ENCODE data around the gene SASH1. TPM values are rescaled to one million over a fixed set of nuclear protein-coding genes. Genes with fewer than 3 reads are reported as not detected.

Gene SASH1
- total RNA-seq, 1 experiment from 2014 or later: 33.2 TPM

GRCh38 chr6:148547110-148547509 is 204.5 kb downstream of the SASH1 start:
- WGBS (ENCODE audit: extremely low coverage, insufficient read length, low lambda C conversion rate): no CpG with 5 or more reads among the region's 7 CpGs

More at GRCh38 chr6:148547110-148547509, 204.5 kb downstream of the SASH1 start:
- no peak overlapping the region for H3K18ac ChIP-seq (ENCODE audit: insufficient read length, low read depth, low read length)
- no peak overlapping the region for H3T11ph ChIP-seq (ENCODE audit: low read length)
- H3K56ac ChIP-seq (ENCODE audit: insufficient read length, low read depth, low read length): no peak overlapping the region
- no peak overlapping the region for H3K23ac ChIP-seq (ENCODE audit: insufficient read length, low read depth, low read length)
- peaks cover 2% of the 10 kb centered on the region; the same call in 1 of the 2 replicates for H3K4me1 ChIP-seq (ENCODE audit: insufficient read depth, low read length)
- H3K9me3 Mint-ChIP-seq: no peaks in the 10 kb centered on the region
- H3K4me1 Mint-ChIP-seq: peaks cover 8 to 10% of the 10 kb centered on the region in 2 experiments
- DNase-seq: no peak
- H3K23me2 ChIP-seq (ENCODE audit: insufficient read length, low read depth, low read length, poor library complexity, severe bottlenecking): no peaks in the 10 kb centered on the region
- no peaks in the 10 kb centered on the region for H3K79me2 ChIP-seq (ENCODE audit: insufficient read depth, low read length)
- H3K4me3 Mint-ChIP-seq: no peak overlapping the region
- no peak overlapping the region for H2AK5ac ChIP-seq (ENCODE audit: insufficient read length, low read length)
- no peaks in the 10 kb centered on the region for H3K79me1 ChIP-seq (ENCODE audit: insufficient read depth, low read depth, low read length, poor library complexity, severe bottlenecking)
- H4K91ac ChIP-seq (ENCODE audit: insufficient read length, low read depth, low read length): no peak overlapping the region
- no peak overlapping the region for H3K27ac ChIP-seq (ENCODE audit: insufficient read length, low read depth, low read length)
- no peaks in the 10 kb centered on the region for H4K20me1 ChIP-seq (ENCODE audit: control insufficient read depth, insufficient read depth, insufficient read length)
- H2BK12ac ChIP-seq (ENCODE audit: insufficient read length, low read depth, low read length): no peak overlapping the region
- no peak overlapping the region for H3K9ac ChIP-seq (ENCODE audit: extremely low read depth, insufficient read length, low read length)
- H3K27me3 ChIP-seq (ENCODE audit: insufficient read depth, low read length): no peaks in the 10 kb centered on the region
- H3K9me3 ChIP-seq (ENCODE audit: control insufficient read depth, low read depth, low read length): no peaks in the 10 kb centered on the region
- H3K4ac ChIP-seq (ENCODE audit: low read depth, low read length): no peak overlapping the region
- H4K8ac ChIP-seq (replicated peaks; ENCODE audit: insufficient read length, low read depth, low read length): no peak overlapping the region
- H4K5ac ChIP-seq (ENCODE audit: insufficient read length, low read depth, low read length): no peak overlapping the region
- no peaks in the 10 kb centered on the region for H3K27me3 Mint-ChIP-seq (ENCODE audit: low read depth)
- H3K14ac ChIP-seq (ENCODE audit: insufficient read depth, low read length): no peak overlapping the region
- no peak overlapping the region for H2BK15ac ChIP-seq (ENCODE audit: low read depth, low read length)
- no peak overlapping the region for H2BK120ac ChIP-seq (ENCODE audit: low read depth, low read length, poor library complexity, severe bottlenecking)
- H3K27ac Mint-ChIP-seq: peak overlapping the region in 1 of 3 experiments; percentile 51; a peak in 1 of 7 replicates
- H2BK5ac ChIP-seq (ENCODE audit: insufficient read length, low read length): no peak overlapping the region
- H3K36me3 Mint-ChIP-seq (ENCODE audit: insufficient read depth in 1 of 3, low read depth in 3 of 3): peaks cover 19 to 65% (median 55%) of the 10 kb centered on the region in 3 experiments
- no peak overlapping the region for H2AFZ ChIP-seq (ENCODE audit: low read length)
- no peak overlapping the region for H2BK20ac ChIP-seq (ENCODE audit: low read depth, low read length, poor library complexity, severe bottlenecking)
- TF ChIP-seq CTCF (conservative IDR thresholded peaks at IDR 0.05): no peak
- no peak overlapping the region for H3K4me2 ChIP-seq (ENCODE audit: insufficient read depth, insufficient read length, low read length)
